SH-SY5Y (cell line): ENCODE measurements around the gene SLC7A10.

Source experiments
- GATA2 ChIP-seq: IDR thresholded peaks from 2 replicates; pipeline ENCODE4 v1.6.1; 2011; ENCODE audit warnings: mild to moderate bottlenecking, low read depth, low read length
- GATA3 ChIP-seq: IDR thresholded peaks from 2 replicates; pipeline ENCODE4 v1.6.1; 2011; ENCODE audit warnings: low read depth, mild to moderate bottlenecking, low read length, moderate library complexity

- TF ChIP-seq GATA3 (no peak), GATA2 (no peak)
Measured at GRCh38 chr19:33252971-33253370, 27.3 kb upstream of the SLC7A10 start.
